Trophoblast cell (in vitro differentiated cells and primary cell): ENCODE data around the gene NEUROD4.

Experiments
- DNase-seq, 2 donors: peaks; one replicate each; pipeline ENCODE4 v3.0.0-alpha.2; 2016
- H2AFZ ChIP-seq: 2 replicates; pipeline ENCODE4 v1.6.1; 2013; ENCODE audit warnings: low read length, moderate library complexity, mild to moderate bottlenecking; ENCODE audit not compliant: insufficient read depth, poor library complexity
- H2AK5ac ChIP-seq: 2 replicates; pipeline ENCODE4 v1.6.1; 2013; ENCODE audit warnings: mild to moderate bottlenecking, low read length
- H2BK120ac ChIP-seq: 2 replicates; pipeline ENCODE4 v1.6.1; 2013; ENCODE audit warnings: low read length, mild to moderate bottlenecking, moderate library complexity; ENCODE audit not compliant: insufficient read depth, poor library complexity
- H2BK12ac ChIP-seq: 2 replicates; pipeline ENCODE4 v1.6.1; 2013; ENCODE audit warnings: mild to moderate bottlenecking, low read length, moderate library complexity
- H2BK5ac ChIP-seq: 2 replicates; pipeline ENCODE4 v1.6.1; 2013; ENCODE audit warnings: low read length, low read depth, moderate library complexity, mild to moderate bottlenecking; ENCODE audit not compliant: poor library complexity
- H3K14ac ChIP-seq: 2 replicates; pipeline ENCODE4 v1.6.1; 2013; ENCODE audit warnings: mild to moderate bottlenecking, low read length
- H3K18ac ChIP-seq: 2 replicates; pipeline ENCODE4 v1.6.1; 2013; ENCODE audit warnings: mild to moderate bottlenecking, low read length
- H3K23ac ChIP-seq: 2 replicates; pipeline ENCODE4 v1.6.1; 2013; ENCODE audit warnings: low read length
- H3K27ac ChIP-seq: 2 replicates; pipeline ENCODE4 v1.5.1; 2013; ENCODE audit warnings: low read depth, mild to moderate bottlenecking, inconsistent platforms, low read length, moderate library complexity
- H3K27me3 ChIP-seq: 2 replicates; pipeline ENCODE4 v1.6.1; 2013; ENCODE audit warnings: inconsistent platforms, mild to moderate bottlenecking, low read length, moderate library complexity; ENCODE audit not compliant: insufficient read depth
- H3K36me3 ChIP-seq, 2 experiments: 1 replicate in 1 of 2; 2 replicates in 1 of 2; pipeline ENCODE4 v1.6.1; 2013; ENCODE audit warnings: low read length in 2 of 2, mild to moderate bottlenecking in 2 of 2, moderate library complexity in 1 of 2; ENCODE audit not compliant: insufficient read depth in 2 of 2, control insufficient read depth in 1 of 2
- H3K4ac ChIP-seq: 2 replicates; pipeline ENCODE4 v1.6.1; 2013; ENCODE audit warnings: low read depth, mild to moderate bottlenecking, low read length, moderate library complexity
- H3K4me1 ChIP-seq, 2 experiments: 1 replicate in 1 of 2; 2 replicates in 1 of 2; pipeline ENCODE4 v1.6.1; 2013; ENCODE audit warnings: low read length in 2 of 2, mild to moderate bottlenecking in 2 of 2, moderate library complexity in 1 of 2; ENCODE audit not compliant: insufficient read depth in 2 of 2, control insufficient read depth in 1 of 2
- H3K4me2 ChIP-seq: 2 replicates; pipeline ENCODE4 v1.6.1; 2013; ENCODE audit warnings: inconsistent platforms, mild to moderate bottlenecking, low read length, moderate library complexity
- H3K4me3 ChIP-seq: 2 replicates; pipeline ENCODE4 v1.5.1; 2013; ENCODE audit warnings: mild to moderate bottlenecking, low read depth, low read length, inconsistent platforms
- H3K79me1 ChIP-seq: one replicate; pipeline ENCODE4 v1.6.1; 2013; ENCODE audit warnings: low read length
- H3K79me2 ChIP-seq: 2 replicates; pipeline ENCODE4 v1.6.1; 2013; ENCODE audit warnings: low read length, mild to moderate bottlenecking; ENCODE audit not compliant: control insufficient read depth, insufficient read depth, poor library complexity
- H3K9ac ChIP-seq: 2 replicates; pipeline ENCODE4 v1.6.1; 2013; ENCODE audit warnings: mild to moderate bottlenecking, low read length
- H3K9me3 ChIP-seq: 2 replicates; pipeline ENCODE4 v1.6.1; 2013; ENCODE audit warnings: low read depth, mild to moderate bottlenecking, control low read depth, inconsistent platforms, low read length; ENCODE audit not compliant: insufficient read depth
- H4K12ac ChIP-seq: 2 replicates; pipeline ENCODE4 v1.6.1; 2013; ENCODE audit warnings: low read depth, mild to moderate bottlenecking, low read length, moderate library complexity
- H4K8ac ChIP-seq: 2 replicates; pipeline ENCODE4 v1.6.1; 2013; ENCODE audit warnings: low read depth, mild to moderate bottlenecking, low read length, moderate library complexity
- H4K91ac ChIP-seq: one replicate; pipeline ENCODE4 v1.6.1; 2013; ENCODE audit warnings: low read depth, mild to moderate bottlenecking, low read length, moderate library complexity
- WGBS: extraction: QIAGEN DNeasy Blood & Tissue Kit; methylation state at CpG from one replicate; pipeline ENCODE4 v1.1.7; 2013; ENCODE audit warnings: missing lambda C conversion rate; ENCODE audit not compliant: insufficient read length, insufficient coverage; ENCODE audit errors: extremely low coverage; 5-methylcytosine and 5-hydroxymethylcytosine counted together

NEUROD4 gene

DNA sequence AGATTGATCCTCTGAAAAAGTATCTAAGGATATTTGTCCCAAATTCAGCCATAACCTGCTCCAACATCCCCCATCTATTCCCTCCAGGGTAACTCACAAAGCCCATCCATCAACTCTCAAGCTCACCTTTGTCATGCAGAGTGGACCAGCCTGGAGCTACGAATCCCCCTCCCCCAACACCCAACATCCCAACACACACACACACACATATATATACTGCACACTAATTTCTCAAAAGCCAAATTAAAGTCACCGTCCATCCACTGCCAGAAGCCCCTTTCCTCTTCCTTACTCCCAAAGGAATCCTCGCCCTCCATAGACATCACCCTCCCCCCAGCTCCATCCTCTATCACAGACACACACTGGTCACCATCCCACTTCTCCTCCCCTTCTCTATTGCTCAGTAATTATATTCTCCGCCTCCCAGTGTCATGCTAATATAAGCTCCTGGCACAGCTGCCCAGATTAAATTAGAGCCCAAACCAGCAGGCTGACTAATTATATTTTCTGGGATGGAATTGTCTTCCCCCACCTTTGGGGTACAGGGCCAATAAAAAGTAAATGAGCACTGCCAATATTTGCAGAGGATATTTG is 21.7 kb upstream of the NEUROD4 start:
- no peak overlapping the region for H2AK5ac ChIP-seq
- no peak overlapping the region for H3K27ac ChIP-seq
- H3K79me2 ChIP-seq: no peaks in the 10 kb centered on the region
- no peak overlapping the region for H3K14ac ChIP-seq
- no peak overlapping the region for H3K4me3 ChIP-seq
- H3K9me3 ChIP-seq: no peaks in the 10 kb centered on the region
- H3K4me2 ChIP-seq: no peak overlapping the region
- H2BK12ac ChIP-seq: no peak overlapping the region
- H3K9ac ChIP-seq: no peak overlapping the region
- H2BK120ac ChIP-seq: no peak overlapping the region
- no peak overlapping the region for H3K23ac ChIP-seq
- no peaks in the 10 kb centered on the region for H3K79me1 ChIP-seq
- H4K91ac ChIP-seq: no peak overlapping the region
- H2AFZ ChIP-seq: no peak overlapping the region
- H3K27me3 ChIP-seq: no peaks in the 10 kb centered on the region
- H3K18ac ChIP-seq: no peak overlapping the region
- H4K12ac ChIP-seq: no peak overlapping the region
- no peak overlapping the region for H2BK5ac ChIP-seq
- H3K4ac ChIP-seq: no peak overlapping the region
- no peaks in the 10 kb centered on the region for H3K4me1 ChIP-seq
- H3K36me3 ChIP-seq: no peaks in the 10 kb centered on the region
- H4K8ac ChIP-seq: no peak overlapping the region
- WGBS: no CpG with 5 or more reads among the region's 4 CpGs
- no peak for DNase-seq

DNA sequence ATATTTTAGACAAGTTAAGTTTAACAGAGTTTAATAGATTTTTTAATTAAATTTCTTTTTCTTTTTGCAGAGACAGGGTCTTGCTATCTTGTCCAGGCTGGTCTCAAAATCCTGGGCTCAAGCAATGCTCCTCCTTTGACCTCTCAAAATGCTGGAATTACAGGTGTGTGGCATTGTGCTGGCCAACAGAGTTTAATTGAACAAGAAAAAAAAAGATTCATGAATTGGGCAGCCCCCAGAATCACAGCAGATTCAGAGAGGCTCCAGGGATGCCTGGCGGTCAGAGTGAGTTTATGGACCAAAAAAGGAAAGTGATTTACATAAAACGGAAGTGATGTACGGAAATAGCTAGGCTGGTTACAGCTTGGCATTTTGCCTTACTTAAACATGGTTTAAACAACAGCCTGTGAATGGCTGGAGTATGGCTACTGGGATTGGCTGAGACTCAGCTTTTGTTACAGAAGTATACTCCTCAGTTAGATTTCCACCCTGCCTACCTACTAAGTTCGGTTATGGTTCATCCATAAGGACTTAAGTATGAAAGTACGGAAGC is 20.7 kb upstream of the NEUROD4 start:
- Histone ChIP-seq H3K23ac (no peak overlapping the region), H4K8ac (no peak overlapping the region), H3K14ac (no peak overlapping the region), H3K9ac (no peak overlapping the region), H4K91ac (no peak overlapping the region), H2BK120ac (no peak overlapping the region), H3K27ac (no peak overlapping the region), H3K79me1 (no peaks in the 10 kb centered on the region), H3K18ac (no peak overlapping the region), H4K12ac (no peak overlapping the region), H3K4me2 (no peak overlapping the region), H3K4me1 (no peaks in the 10 kb centered on the region), H3K36me3 (no peaks in the 10 kb centered on the region), H2AK5ac (no peak overlapping the region), H3K9me3 (no peaks in the 10 kb centered on the region), H3K4me3 (no peak overlapping the region), H3K27me3 (no peaks in the 10 kb centered on the region), H3K79me2 (no peaks in the 10 kb centered on the region), H3K4ac (no peak overlapping the region), H2BK5ac (no peak overlapping the region), H2BK12ac (no peak overlapping the region), H2AFZ (no peak overlapping the region)
- no peak for DNase-seq
- no CpG with 5 or more reads among the region's 5 CpGs for WGBS

DNA sequence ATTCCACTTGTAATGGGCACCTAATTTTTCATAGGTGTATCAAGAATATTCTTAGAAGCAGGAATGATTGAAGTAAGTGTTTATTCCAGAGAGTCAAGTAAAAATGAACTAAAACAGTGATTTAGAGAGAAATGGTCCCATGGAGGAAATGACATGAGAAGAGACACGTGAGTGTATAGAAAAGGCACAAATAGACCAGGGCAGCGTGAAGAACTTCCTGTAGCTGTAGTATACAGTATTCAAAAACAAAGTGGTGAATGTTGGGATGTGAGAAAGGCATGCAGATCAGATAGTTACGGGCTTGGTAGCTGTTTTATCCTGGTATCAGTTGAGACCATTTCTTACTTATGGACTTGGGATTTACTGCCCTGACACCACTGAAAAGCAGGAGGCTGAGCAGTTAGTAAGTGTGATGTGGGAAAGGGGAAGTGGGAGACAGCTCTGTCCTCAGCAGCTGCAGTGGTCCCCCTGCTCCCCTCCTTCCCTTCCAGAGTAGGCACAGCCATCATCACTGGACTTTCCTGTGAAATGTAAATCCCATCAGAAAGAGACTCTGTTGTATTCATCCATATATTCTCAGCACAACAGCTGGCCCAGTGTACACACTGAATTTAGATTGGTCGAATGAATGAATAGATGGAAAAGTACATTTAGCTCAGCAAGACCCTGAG is 18.4 kb upstream of the NEUROD4 start:
- Histone ChIP-seq H2BK120ac (no peak overlapping the region), H3K9me3 (no peaks in the 10 kb centered on the region), H3K14ac (no peak overlapping the region), H3K9ac (no peak overlapping the region), H3K4me3 (no peak overlapping the region), H3K27me3 (no peaks in the 10 kb centered on the region), H3K4me1 (no peaks in the 10 kb centered on the region), H2AK5ac (no peak overlapping the region), H3K4me2 (no peak overlapping the region), H2BK5ac (no peak overlapping the region), H3K18ac (no peak overlapping the region), H3K4ac (no peak overlapping the region), H4K91ac (no peak overlapping the region), H3K79me1 (no peaks in the 10 kb centered on the region), H2AFZ (no peak overlapping the region), H3K23ac (no peak overlapping the region), H4K8ac (no peak overlapping the region), H2BK12ac (no peak overlapping the region), H3K79me2 (no peaks in the 10 kb centered on the region), H3K27ac (no peak overlapping the region), H4K12ac (no peak overlapping the region), H3K36me3 (no peaks in the 10 kb centered on the region)
- no CpG with 5 or more reads among the region's 4 CpGs for WGBS
- DNase-seq: no peak

DNA sequence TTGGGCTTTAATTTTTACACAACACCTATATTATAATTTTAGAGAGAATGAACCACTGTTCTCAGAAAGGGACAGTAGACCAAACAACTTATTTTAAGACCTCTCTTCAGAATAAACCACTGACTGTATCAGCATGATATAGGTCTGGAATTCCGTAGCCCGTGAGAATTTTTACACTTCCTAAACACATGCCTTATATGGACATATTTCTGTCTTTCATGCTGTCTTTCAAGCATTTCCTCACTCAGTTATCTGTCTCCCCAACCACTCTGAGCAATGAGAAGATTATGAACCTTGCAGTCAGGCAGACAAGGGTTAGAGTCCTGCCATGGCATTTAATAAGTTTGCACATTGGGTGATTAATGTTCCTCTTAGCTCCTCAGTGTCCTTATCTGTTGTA is 17.4 kb upstream of the NEUROD4 start:
- no peak overlapping the region for H3K23ac ChIP-seq
- H3K18ac ChIP-seq: no peak overlapping the region
- no peaks in the 10 kb centered on the region for H3K36me3 ChIP-seq
- H3K4me3 ChIP-seq: no peak overlapping the region
- H4K91ac ChIP-seq: no peak overlapping the region
- H3K79me1 ChIP-seq: no peaks in the 10 kb centered on the region
- no peak overlapping the region for H3K9ac ChIP-seq
- no peak overlapping the region for H2AFZ ChIP-seq
- H4K12ac ChIP-seq: no peak overlapping the region
- no peak overlapping the region for H2AK5ac ChIP-seq
- H3K14ac ChIP-seq: no peak overlapping the region
- no peak overlapping the region for H3K4me2 ChIP-seq
- H3K4ac ChIP-seq: no peak overlapping the region
- no peaks in the 10 kb centered on the region for H3K27me3 ChIP-seq
- no peak overlapping the region for H2BK5ac ChIP-seq
- H3K27ac ChIP-seq: no peak overlapping the region
- no peaks in the 10 kb centered on the region for H3K4me1 ChIP-seq
- DNase-seq: no peak
- no peaks in the 10 kb centered on the region for H3K9me3 ChIP-seq
- no peak overlapping the region for H2BK12ac ChIP-seq
- no peak overlapping the region for H4K8ac ChIP-seq
- no peaks in the 10 kb centered on the region for H3K79me2 ChIP-seq
- WGBS: no CpG with 5 or more reads among the region's 2 CpGs
- H2BK120ac ChIP-seq: no peak overlapping the region
